ENCODE measurements around the gene CD3E. TPM values are rescaled to one million over a fixed set of nuclear protein-coding genes. Genes with fewer than 3 reads are reported as not detected.

The CD3E gene
- total RNA-seq, 1 donor from 2014 or later: not detected

GRCh38 chr11:118260353-118260752 lies 44.2 kb upstream of the CD3E start:
- H3K4me3 Mint-ChIP-seq: no peak overlapping the region
- Histone ChIP-seq H2AFZ (replicated peaks) (no peak overlapping the region), H3K79me2 (ENCODE audit: low read depth) (no peaks in the 10 kb centered on the region), H3K36me3 (no peaks in the 10 kb centered on the region), H3K4me1 (peaks cover 19% of the 10 kb centered on the region), H3K9me3 (ENCODE audit: low read depth) (no peaks in the 10 kb centered on the region), H4K20me1 (ENCODE audit: low read depth) (no peaks in the 10 kb centered on the region), H3K9ac (no peak overlapping the region), H3K27ac (no peak overlapping the region), H3K4me2 (no peak overlapping the region), H3K4me3 (no peak overlapping the region), H3K27me3 (peaks cover 79% of the 10 kb centered on the region), H3F3A (ENCODE audit: low read depth) (peaks cover 17% of the 10 kb centered on the region)
- H3K4me1 Mint-ChIP-seq: peaks cover 17% of the 10 kb centered on the region
- TF ChIP-seq EZH2phosphoT487 (IDR thresholded peaks at IDR 0.05) (no peak), EZH2 (IDR thresholded peaks at IDR 0.05) (no peak)
- TF ChIP-seq, protein P1, sequence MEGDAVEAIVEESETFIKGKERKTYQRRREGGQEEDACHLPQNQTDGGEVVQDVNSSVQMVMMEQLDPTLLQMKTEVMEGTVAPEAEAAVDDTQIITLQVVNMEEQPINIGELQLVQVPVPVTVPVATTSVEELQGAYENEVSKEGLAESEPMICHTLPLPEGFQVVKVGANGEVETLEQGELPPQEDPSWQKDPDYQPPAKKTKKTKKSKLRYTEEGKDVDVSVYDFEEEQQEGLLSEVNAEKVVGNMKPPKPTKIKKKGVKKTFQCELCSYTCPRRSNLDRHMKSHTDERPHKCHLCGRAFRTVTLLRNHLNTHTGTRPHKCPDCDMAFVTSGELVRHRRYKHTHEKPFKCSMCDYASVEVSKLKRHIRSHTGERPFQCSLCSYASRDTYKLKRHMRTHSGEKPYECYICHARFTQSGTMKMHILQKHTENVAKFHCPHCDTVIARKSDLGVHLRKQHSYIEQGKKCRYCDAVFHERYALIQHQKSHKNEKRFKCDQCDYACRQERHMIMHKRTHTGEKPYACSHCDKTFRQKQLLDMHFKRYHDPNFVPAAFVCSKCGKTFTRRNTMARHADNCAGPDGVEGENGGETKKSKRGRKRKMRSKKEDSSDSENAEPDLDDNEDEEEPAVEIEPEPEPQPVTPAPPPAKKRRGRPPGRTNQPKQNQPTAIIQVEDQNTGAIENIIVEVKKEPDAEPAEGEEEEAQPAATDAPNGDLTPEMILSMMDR (IDR thresholded peaks at IDR 0.05): no peak
- H3K9me3 Mint-ChIP-seq: no peaks in the 10 kb centered on the region
- no peaks in the 10 kb centered on the region for H3K36me3 Mint-ChIP-seq
- peaks cover 8% of the 10 kb centered on the region for H3K27me3 Mint-ChIP-seq (ENCODE audit: insufficient read depth, low read depth)
- H3K27ac Mint-ChIP-seq: no peak overlapping the region
- DNase-seq (ENCODE audit: low spot score): no peak

DNA sequence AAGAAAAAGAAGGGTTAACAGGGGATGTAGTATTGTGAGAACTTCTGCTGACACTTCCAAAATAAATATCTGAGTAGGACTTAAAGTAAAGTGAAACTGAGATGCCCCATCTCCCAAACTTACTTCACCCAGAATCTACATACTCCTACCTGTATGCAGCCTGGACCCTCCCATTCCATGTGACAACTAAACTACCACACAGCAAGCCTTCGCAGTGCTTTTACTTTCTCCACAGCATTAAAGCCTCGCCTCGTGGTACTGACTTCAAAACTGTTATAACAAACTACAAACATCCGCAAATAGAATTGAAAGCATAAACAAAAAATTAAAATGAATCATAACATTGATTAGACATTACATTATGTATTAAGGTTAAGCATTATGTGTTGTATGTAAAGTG lies 41.4 kb upstream of the CD3E start:
- TF ChIP-seq, protein P1 (IDR thresholded peaks at IDR 0.05): no peak
- TF ChIP-seq EZH2 (IDR thresholded peaks at IDR 0.05) (no peak), EZH2phosphoT487 (IDR thresholded peaks at IDR 0.05) (no peak)
- H3K36me3 Mint-ChIP-seq: no peaks in the 10 kb centered on the region
- Histone ChIP-seq H3K79me2 (ENCODE audit: low read depth) (no peaks in the 10 kb centered on the region), H3K4me3 (no peak overlapping the region), H3K9me3 (ENCODE audit: low read depth) (no peaks in the 10 kb centered on the region), H3K27me3 (peaks cover 82% of the 10 kb centered on the region), H3K27ac (no peak overlapping the region), H3F3A (ENCODE audit: low read depth) (peaks cover 19% of the 10 kb centered on the region), H4K20me1 (ENCODE audit: low read depth) (no peaks in the 10 kb centered on the region), H3K36me3 (no peaks in the 10 kb centered on the region), H3K9ac (no peak overlapping the region), H2AFZ (replicated peaks) (no peak overlapping the region), H3K4me2 (peak overlapping the region; percentile 72), H3K4me1 (peaks cover 23% of the 10 kb centered on the region)
- peaks cover 8% of the 10 kb centered on the region for H3K27me3 Mint-ChIP-seq (ENCODE audit: insufficient read depth, low read depth)
- no peak for DNase-seq (ENCODE audit: low spot score)
- peaks cover 23% of the 10 kb centered on the region for H3K4me1 Mint-ChIP-seq
- no peak overlapping the region for H3K4me3 Mint-ChIP-seq
- no peaks in the 10 kb centered on the region for H3K9me3 Mint-ChIP-seq
- no peak overlapping the region for H3K27ac Mint-ChIP-seq

DNA sequence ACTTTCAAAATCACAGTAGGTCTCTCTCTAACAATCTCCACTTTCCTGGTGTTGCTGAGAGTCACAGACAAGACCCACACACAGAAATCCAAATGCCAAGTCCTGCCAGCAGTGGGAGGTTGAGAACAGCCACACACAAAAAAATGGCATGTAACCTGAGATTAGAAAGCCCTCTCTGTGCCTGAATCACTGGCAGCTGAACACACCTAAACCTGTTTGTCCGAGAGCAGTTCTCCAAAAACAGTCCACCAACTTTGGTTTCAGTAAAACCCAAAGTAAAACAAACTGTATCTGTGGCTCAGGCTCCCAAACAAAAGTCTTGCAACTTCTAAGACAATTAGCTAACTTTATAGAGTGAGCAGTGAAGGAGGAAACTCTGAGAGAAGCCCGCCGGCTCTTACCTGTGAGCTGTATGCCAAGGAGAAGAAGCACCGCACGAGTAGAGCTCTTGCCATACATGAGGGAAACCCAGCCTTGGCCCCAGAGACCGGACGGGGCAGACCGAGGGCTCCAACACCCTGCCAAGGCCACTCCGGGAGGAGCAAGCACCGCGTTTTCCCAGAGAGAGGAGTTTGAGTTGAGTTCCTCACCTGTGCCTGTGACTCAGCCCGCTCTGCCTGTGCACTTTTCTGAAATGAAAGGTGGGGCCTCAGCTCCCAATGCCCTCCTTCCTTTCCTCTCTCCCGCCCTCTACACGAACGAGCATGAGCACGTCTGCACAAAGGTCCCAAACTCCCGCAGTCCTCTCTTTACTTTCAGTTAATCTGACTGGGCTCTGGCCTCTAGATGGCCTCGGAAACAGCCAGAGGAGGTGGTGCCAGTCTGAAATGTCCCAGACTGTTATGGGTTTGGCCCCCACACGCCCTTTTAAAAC lies 40.6 kb upstream of the CD3E start, which contains the start of gene MPZL2:
Gene MPZL2 (minus strand): TSS at position 603 of the 874 bp plus-strand sequence. CDS start 144 bp downstream, at position 459.
- no peaks in the 10 kb centered on the region for H3K9me3 Mint-ChIP-seq
- no peaks in the 10 kb centered on the region for H4K20me1 ChIP-seq (ENCODE audit: low read depth)
- peak within 1 kb of the TSS; percentile 84 for H2AFZ ChIP-seq (replicated peaks)
- H3K4me3 ChIP-seq: peak within 1 kb of the TSS; percentile 22
- H3K36me3 ChIP-seq: no peaks in the 10 kb centered on the region
- H3K4me1 ChIP-seq: peaks cover 23% of the 10 kb centered on the region
- H3K27me3 ChIP-seq: peaks cover 90% of the 10 kb centered on the region
- peak; percentile 63 for DNase-seq (ENCODE audit: low spot score)
- H3F3A ChIP-seq (ENCODE audit: low read depth): peaks cover 19% of the 10 kb centered on the region
- H3K27me3 Mint-ChIP-seq (ENCODE audit: insufficient read depth, low read depth): peaks cover 8% of the 10 kb centered on the region
- no peak within 1 kb of the TSS for H3K27ac Mint-ChIP-seq
- no peak for TF ChIP-seq EZH2phosphoT487 (IDR thresholded peaks at IDR 0.05)
- TF ChIP-seq EZH2 (IDR thresholded peaks at IDR 0.05): peak; percentile 55
- H3K4me2 ChIP-seq: peak within 1 kb of the TSS; percentile 72
- H3K4me3 Mint-ChIP-seq: no peak within 1 kb of the TSS
- no peak within 1 kb of the TSS for H3K27ac ChIP-seq
- no peak within 1 kb of the TSS for H3K9ac ChIP-seq
- H3K79me2 ChIP-seq (ENCODE audit: low read depth): no peaks in the 10 kb centered on the region
- H3K4me1 Mint-ChIP-seq: peaks cover 23% of the 10 kb centered on the region
- H3K36me3 Mint-ChIP-seq: no peaks in the 10 kb centered on the region
- no peaks in the 10 kb centered on the region for H3K9me3 ChIP-seq (ENCODE audit: low read depth)

Data from neural progenitor cell (in vitro differentiated cells).